Stimulated activated CD8-positive, alpha-beta memory T cell treated with anti-CD3 and anti-CD28 coated beads, Interleukin-15, amount 100 ng/mL, for 48 hours (primary cell): ENCODE data around the gene ODAD4.
"Not testable (repeated sequence)": the region's sequence is repeated elsewhere in the genome, so short reads cannot be mapped to it uniquely, and the experiment has no call there.

Source experiments
- DNase-seq, 2 donors: peaks; one replicate each; pipeline ENCODE4 v3.0.0-alpha.2; 2020; ENCODE audit warnings: low read depth in 2 of 2

ODAD4 gene

DNA sequence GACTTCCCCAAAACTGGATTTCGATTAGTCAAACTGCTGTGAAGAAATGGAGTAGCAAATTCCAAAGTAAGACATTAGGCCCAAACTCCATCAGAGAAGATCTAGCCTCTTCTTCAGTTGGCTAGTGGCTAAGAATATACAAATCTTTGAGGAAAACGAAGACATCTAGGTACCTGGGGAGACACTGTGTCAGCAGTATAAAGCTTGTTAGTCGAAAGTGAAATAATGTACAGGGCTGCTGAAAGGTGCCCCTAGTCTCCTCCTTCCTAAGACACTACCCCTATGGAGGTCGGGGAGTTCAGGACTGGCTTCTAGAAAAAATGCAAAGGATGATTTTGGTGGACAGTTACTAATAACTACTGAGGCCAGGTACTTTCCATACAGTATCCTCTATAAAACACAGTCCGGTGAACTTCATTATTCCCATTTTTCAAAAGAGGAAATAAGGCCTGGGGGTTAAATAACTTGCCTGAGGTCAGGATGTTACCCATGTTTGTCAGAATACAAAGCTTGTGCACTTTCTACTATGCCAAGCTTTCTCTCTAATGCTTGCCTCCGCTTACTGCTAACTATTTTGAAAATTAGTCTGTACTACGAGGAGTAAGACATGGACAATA lies 71.9 kb downstream of the ODAD4 start:
- DNase-seq = no peak

DNA sequence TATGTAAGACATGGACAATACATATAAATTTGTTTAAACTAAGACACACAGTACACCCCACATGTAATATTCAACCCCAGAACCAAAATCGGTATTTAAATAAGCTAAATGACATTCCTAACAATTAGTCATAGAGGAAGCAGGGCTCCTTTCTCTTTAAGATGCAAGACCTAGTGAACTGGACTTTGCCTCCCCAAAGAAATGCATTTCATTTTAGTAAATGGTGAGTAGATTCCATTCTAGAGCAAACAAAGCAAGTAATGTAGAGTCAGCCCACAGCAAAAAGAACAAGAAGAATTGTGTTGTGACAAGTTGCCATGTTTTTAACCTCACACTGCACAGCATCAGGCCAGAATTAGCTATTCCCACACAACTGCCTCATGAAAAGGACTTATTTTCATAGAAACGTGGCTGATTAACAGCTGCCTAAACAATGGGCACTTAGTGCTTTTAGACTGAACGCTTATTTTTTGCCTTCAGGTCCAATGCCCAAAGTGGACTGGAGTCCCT lies 72.4 kb downstream of the ODAD4 start:
- no peak for DNase-seq

DNA sequence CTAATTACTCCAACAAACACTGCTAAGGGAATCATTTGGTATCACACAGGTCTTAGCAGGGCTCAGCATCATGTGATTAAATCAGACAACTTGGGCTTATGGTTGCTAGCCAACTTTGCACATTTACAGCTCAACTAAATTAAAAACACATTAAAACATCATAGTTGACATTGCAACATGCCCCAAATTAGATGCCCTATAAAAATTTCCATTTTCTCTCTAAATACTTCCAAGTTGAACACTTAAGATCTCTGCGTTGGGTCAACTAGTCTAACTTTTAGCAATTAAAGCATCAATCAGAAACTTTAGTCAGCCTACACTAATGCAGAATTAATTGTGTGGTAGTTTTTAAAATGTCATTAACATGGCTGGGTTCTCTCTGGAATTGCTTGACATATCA lies 74.7 kb downstream of the ODAD4 start:
- no peak for DNase-seq

DNA sequence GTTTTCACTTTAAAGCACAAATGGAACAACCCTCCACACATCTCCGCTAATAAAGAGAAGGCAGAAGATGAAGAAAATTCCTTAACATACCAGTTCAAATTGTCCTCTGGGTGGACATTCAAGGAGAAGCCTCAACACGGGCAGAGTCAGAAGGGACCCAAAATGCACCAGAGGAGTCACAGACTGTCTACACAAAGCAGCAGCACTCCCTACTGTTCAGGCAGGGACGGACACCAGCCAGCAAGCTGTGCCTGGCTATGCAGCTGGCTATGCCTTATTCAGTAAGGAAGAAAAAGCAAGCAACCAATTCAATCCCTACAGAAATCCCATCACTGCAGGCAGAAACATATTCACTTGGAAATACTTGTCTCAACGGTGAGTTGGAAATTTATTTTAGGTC lies 78.8 kb downstream of the ODAD4 start:
- DNase-seq = no peak

DNA sequence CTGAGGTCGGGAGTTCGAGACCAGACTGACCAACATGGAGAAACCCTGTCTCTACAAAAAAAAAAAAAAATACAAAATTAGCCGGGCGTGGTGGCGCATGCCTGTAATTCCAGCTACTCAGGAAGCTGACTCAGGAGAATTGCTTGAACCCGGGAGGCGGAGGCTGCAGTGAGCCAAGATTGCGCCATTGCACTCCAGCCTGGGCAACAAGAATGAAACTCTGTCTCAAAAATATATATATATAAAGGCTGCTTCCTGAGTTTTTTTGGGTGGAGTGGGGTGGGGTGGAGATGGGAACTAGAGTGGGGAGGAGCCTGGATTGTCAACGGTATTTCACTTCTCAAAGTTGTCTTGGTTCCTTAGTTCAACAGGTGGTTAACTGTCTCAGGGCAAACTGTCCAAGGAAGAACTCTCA lies 79.9 kb downstream of the ODAD4 start:
- DNase-seq = not testable (repeated sequence)

DNA sequence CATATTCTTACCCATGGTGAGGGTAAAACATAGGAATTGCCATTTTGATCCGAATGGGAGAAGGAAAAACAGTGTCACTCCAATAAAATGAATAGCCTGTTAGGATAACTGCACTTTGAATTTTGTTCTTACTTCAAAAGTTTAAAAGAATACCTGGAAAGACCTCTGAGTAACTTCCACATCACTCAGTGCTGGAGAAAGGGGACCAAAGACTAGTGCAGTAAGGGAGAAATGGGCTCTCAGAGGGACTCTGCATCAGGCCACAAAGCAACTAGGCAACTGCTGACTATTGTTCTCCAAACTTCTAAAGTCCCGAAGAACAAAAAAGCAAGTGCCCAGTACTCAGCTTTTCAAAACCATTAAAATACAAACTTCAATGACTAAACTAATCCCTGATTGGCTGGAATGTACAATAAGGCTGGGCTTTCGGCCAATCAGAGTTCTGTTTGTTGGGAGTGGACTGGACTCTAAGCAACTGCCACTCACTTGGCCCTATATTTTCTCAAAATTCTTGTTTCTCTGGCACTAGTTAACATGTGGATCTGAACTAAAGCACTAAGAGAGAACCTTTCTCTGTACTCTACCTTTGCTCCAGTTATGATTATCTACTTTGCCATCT lies 80.6 kb downstream of the ODAD4 start:
- no peak for DNase-seq

DNA sequence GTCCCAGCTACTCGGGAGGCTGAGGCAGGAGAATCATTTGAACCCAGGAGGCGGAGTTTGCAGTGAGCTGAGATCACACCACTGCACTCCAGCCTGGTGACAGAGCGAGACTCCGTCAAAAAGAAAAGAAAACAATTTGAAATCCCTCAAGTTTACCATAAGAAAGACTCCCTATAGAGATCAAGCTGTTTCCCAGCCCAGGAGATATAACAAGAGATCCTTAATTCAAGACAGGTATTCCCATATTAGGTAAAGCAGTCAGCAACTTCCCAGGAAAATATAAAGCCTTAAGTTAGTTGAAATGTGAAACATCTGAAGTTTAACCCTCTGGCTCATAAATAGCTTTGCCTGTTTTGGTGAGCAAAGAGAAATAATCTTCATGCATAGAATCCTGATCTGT lies 81.9 kb downstream of the ODAD4 start:
- not testable (repeated sequence) for DNase-seq

DNA sequence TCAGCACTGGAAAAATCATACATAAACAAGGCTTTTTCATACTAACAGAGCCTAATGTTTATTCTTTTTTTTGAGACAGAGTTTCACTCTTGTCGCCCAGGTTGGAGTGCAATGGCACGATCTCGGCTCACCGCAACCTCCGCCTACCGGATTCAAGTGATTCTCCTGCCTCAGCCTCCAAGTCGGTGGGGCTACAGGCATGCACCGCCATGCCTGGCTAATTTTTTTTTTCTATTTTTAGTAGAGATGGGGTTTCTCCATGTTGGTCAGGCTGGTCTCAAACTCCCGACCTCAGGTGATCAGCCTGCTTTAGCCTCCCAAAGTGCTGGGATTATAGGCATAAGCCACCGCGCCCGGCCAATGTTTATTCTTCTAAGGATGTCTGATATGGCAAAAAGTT lies 83.3 kb downstream of the ODAD4 start:
- DNase-seq = not testable (repeated sequence)
